GM12891 (cell line): Measurements from ENCODE around the gene MYO7B.

Experiments used
- DNase-seq: peaks from one replicate; pipeline ENCODE4 v3.0.0; 2011; ENCODE audit warnings: low spot score; ENCODE audit not compliant: insufficient read length
- FAIRE-seq: peaks from 2 replicates; lab custom pipeline; 2011; peaks lifted over from hg19 to GRCh38; lab: Jason Lieb, UNC
- PAX5 ChIP-seq: IDR thresholded peaks from 2 replicates; pipeline ENCODE4 v1.6.1; 2011; ENCODE audit warnings: low read length, moderate library complexity, mild to moderate bottlenecking; ENCODE audit not compliant: insufficient read depth, severe bottlenecking
- POLR2A ChIP-seq: IDR thresholded peaks from 2 replicates; pipeline ENCODE4 v1.6.1; 2011; ENCODE audit warnings: low read depth, low read length, control low read depth
- POLR2AphosphoS5 ChIP-seq: IDR thresholded peaks from 2 replicates; pipeline ENCODE4 v1.6.1; 2011; ENCODE audit warnings: low read depth, low read length, control low read depth
- POU2F2 ChIP-seq: IDR thresholded peaks from 2 replicates; pipeline ENCODE4 v1.6.1; 2011; ENCODE audit warnings: low read depth, mild to moderate bottlenecking, control low read depth, low read length, moderate library complexity
- SPI1 ChIP-seq: IDR thresholded peaks from 2 replicates; pipeline ENCODE4 v1.6.1; 2011; ENCODE audit warnings: low read depth, low read length, control low read depth
- TAF1 ChIP-seq: IDR thresholded peaks from 2 replicates; pipeline ENCODE4 v1.6.1; 2011; ENCODE audit warnings: low read depth, low read length, control low read depth

MYO7B gene

DNA sequence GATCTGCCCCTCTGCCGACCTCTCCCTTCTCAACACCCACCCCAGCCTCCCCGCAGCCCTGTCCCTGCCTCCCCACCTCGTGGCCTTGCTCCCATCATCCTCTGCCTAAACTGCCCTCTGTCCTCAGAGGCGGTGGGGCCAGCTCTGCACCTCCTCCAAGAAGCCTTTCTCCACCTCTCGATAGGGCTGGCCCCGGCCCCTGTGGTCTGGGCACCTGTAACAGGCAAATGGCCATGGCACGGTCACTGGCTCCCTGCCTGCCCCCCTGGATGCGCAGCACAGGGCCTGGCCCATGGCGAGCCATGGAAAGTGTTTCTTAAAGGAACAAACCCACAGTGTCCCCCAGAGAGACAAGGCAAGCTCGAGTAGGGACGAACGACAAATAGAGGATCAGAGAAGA, 42.0 kb downstream of the MYO7B start:
- FAIRE-seq: no peak
- TF ChIP-seq POLR2AphosphoS5 (no peak), POU2F2 (no peak), PAX5 (no peak), SPI1 (no peak), TAF1 (no peak), POLR2A (no peak)
- no peak for DNase-seq

DNA sequence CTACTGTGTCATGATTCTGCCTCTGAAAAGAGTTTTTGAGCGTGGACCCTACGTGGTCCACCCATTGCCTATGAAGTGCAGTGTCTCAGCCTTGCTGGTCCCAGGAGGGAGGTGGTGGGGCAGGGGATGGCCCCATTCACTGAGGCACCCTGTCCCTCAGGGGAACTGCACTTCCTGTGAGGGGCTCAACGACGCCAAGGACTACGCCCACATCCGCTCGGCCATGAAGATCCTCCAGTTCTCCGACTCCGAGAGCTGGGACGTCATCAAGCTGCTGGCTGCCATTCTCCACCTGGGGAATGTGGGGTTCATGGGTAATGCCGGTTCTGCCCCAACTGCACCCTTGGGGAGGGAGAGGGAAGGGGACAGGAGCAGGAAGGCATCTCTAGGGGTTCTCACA, 42.5 kb downstream of the MYO7B start:
- TF ChIP-seq SPI1 (no peak), POLR2A (no peak), POLR2AphosphoS5 (no peak), TAF1 (no peak), POU2F2 (no peak), PAX5 (no peak)
- FAIRE-seq: no peak

GRCh38 chr2:127578411-127578810, 42.9 kb downstream of the MYO7B start:
- DNase-seq (no peak), FAIRE-seq (peak; percentile 78)
- TF ChIP-seq POLR2AphosphoS5 (no peak), PAX5 (no peak), POU2F2 (no peak), TAF1 (no peak), POLR2A (no peak), SPI1 (no peak)

More for the DNA sequence above, 42.5 kb downstream of the MYO7B start:
- no peak for DNase-seq

GRCh38 chr2:127579231-127579630, 43.7 kb downstream of the MYO7B start:
- FAIRE-seq (no peak), DNase-seq (no peak)

DNA sequence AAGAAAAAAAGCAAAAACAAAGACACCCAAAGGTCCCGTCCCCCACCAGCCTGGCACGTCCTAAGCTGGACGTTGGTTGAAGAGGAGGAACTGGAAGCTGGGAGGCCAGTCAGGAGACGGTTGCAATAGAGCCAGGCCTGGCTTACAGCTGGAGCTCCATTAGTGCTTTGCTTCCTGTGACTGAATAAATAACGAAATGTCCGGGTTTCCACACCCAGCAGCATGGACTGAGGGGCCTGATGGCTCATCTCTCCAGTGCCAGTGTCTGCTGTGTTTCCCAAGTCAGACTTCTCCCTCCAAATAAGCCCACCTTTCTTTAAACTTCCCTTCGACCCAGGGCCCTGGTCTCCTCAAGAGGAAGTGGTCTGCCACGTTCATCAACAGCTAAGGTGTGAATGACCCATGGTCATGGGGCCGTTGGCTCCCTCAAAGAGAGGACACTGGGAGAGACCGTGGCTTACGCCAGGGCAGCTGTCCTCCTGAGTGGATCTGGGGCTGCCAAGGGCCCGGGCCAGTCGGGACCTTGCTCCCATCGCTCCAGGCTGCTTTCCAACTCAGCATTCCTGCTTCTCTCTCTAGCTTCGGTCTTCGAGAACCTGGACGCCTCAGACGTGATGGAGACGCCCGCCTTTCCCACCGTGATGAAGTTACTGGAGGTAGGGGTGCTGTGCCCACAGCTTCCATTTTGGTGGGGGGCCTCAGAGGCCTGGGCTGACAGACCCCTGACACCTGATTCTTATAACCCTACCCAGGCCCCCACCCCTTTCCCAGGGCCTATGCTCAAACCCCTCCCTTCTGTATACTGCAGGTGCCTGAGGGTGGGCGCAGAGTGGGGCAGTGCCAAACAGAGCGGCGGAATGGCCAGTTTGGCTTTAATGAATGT, 44.9 kb downstream of the MYO7B start:
- no peak for TF ChIP-seq POLR2AphosphoS5
- no peak for TF ChIP-seq SPI1
- no peak for TF ChIP-seq POLR2A
- TF ChIP-seq TAF1: no peak
- TF ChIP-seq POU2F2: no peak
- no peak for TF ChIP-seq PAX5
- no peak for FAIRE-seq
- DNase-seq: no peak

More at GRCh38 chr2:127579231-127579630, 43.7 kb downstream of the MYO7B start:
- no peak for TF ChIP-seq POLR2AphosphoS5
- no peak for TF ChIP-seq PAX5
- TF ChIP-seq POU2F2: no peak
- TF ChIP-seq TAF1: no peak
- no peak for TF ChIP-seq SPI1
- no peak for TF ChIP-seq POLR2A

GRCh38 chr2:127581050-127581345, 45.5 kb downstream of the MYO7B start:
- TF ChIP-seq POLR2A (no peak), SPI1 (no peak), POLR2AphosphoS5 (no peak), TAF1 (no peak)
- FAIRE-seq (no peak), DNase-seq (no peak)

DNA sequence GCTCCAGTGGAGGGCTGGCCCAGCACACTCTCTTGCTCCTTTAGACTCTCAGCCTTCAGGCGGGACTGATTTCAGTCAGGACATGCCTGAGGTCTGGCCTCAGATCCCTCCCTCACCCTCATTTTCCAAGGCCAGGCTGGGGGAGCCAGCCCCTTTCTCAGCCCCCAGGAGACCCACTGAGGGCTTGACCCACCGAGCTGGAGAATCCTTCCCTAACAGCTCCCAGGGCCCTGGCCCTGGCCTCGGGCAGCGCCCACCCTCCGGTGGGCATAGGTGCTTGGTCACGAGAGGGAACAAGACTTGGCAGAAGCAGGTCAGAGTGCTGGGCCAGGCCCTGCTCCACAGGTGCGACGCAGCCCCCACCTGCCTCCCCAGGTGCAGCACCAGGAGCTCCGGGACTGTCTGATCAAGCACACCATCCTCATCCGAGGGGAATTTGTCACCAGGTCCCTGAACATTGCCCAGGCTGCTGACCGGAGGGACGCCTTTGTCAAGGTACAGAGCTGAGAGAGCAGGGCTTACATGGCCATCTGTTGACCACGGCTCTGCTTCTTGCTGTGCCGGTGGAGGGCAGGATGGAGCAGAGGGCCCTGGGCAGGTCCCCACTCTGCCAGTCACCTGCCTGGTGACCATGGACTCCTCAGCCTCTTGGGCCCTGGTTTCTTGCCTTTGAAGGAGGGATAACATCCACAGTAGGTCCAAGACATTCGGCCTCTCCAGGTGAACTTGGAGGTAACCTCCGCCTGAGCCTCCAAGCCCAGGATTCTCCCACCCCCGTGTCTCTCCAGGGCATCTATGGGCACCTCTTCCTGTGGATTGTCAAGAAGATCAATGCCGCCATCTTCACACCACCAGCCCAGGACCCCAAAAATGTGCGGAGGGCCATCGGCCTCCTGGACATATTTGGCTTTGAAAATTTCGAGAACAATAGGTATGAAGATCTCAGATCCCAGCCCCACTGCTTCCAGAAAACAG, 46.3 kb downstream of the MYO7B start:
- DNase-seq: no peak
- no peak for FAIRE-seq
- TF ChIP-seq POU2F2 (no peak), POLR2A (no peak), SPI1 (no peak)

- DNase-seq: no peak
- FAIRE-seq: no peak
- TF ChIP-seq POU2F2 (no peak), SPI1 (no peak), PAX5 (no peak), POLR2A (no peak), POLR2AphosphoS5 (no peak), TAF1 (no peak)
Measured at GRCh38 chr2:127582863-127583861, 47.7 kb downstream of the MYO7B start.

DNA sequence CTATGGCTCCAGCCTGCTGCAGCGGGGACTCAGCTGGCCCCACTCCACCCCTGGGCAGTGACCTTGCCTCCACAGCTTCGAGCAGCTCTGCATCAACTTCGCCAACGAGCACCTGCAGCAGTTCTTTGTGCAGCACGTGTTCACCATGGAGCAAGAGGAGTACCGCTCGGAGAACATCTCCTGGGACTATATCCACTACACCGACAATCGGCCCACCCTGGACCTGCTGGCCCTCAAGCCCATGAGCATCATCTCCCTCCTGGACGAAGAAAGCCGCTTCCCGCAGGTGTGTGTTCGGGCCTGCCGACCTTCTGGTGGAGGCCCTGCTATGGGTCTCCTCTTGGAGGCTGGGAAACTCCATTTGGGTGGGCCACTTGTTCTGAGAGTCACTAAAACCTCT, 48.6 kb downstream of the MYO7B start:
- FAIRE-seq (no peak), DNase-seq (no peak)
- no peak for TF ChIP-seq POU2F2
- no peak for TF ChIP-seq PAX5
- no peak for TF ChIP-seq TAF1
- TF ChIP-seq POLR2AphosphoS5: no peak
- TF ChIP-seq SPI1: no peak
- TF ChIP-seq POLR2A: no peak
